GM12878 (cell line): Measurements from ENCODE around the gene MIEN1. TPM values are rescaled to one million over a fixed set of nuclear protein-coding genes. Genes with fewer than 3 reads are reported as not detected.

Experiments
- ATAC-seq: fragments of 200-7000 bp; cut with Tn5 transposase; 3 replicates; pipeline ENCODE4 v1.9.1; 2020; ENCODE audit warnings: mild to moderate bottlenecking, moderate library complexity
- BruUV-seq: library from RNA; stranded (reverse); fragments of 400-500 nt; replicated peaks from 2 replicates; lab custom pipeline; 2021; lab: Mats Ljungman, UMichigan
- CTCF ChIA-PET: fragments of 300-600 bp; sonication (Branson Sonifier 250); formaldehyde crosslinking; extraction: SDS; loops from one replicate; lab custom pipeline; 2021; ENCODE audit warnings: inconsistent platforms; lab: Yijun Ruan, JAX
- POLR2A ChIA-PET: fragments of 350-600 bp; formaldehyde crosslinking; extraction: SDS; loops from one replicate; lab custom pipeline; 2021; ENCODE audit warnings: inconsistent platforms; lab: Charles Lee
- RAD21 ChIA-PET: fragments of 300-600 bp; sonication (Branson Sonifier 250); formaldehyde crosslinking; loops from one replicate; lab custom pipeline; 2023; ENCODE audit warnings: antibody characterized with exemption; ENCODE audit not compliant: unreplicated experiment; lab: Charles Lee
- SMC1A ChIA-PET: fragments of 300-600 bp; sonication (Branson Sonifier 250); formaldehyde crosslinking; loops from one replicate; lab custom pipeline; 2023; ENCODE audit not compliant: unreplicated experiment, uncharacterized antibody; lab: Charles Lee
- DNase-seq: peaks from one replicate; pipeline ENCODE4 v3.0.0-alpha.2; 2011; ENCODE audit warnings: low read depth, low spot score
- FAIRE-seq: peaks from 3 replicates; lab custom pipeline; 2011; peaks lifted over from hg19 to GRCh38; lab: Jason Lieb, UNC
- H2AFZ ChIP-seq: 2 replicates; pipeline ENCODE4 v1.6.0; 2011; ENCODE audit warnings: low read depth, low read length, control low read depth; ENCODE audit not compliant: control insufficient read depth
- H3K27ac ChIP-seq: 2 replicates; pipeline ENCODE4 v1.5.1; 2011; ENCODE audit warnings: control low read depth; ENCODE audit not compliant: control insufficient read depth, insufficient read depth
- H3K27me3 ChIP-seq, 2 experiments: replicated peaks in 1 of 2; 2 replicates each; pipeline versions ENCODE4 v1.6.0 to v1.6.1; 2011; ENCODE audit warnings: low read length in 1 of 2; ENCODE audit not compliant: control insufficient read depth in 2 of 2, insufficient read depth in 2 of 2
- H3K36me3 ChIP-seq, 2 experiments: 2 replicates each; pipeline ENCODE4 v1.5.1; 2011; ENCODE audit warnings: low read length in 1 of 2; ENCODE audit not compliant: control insufficient read depth in 2 of 2, insufficient read depth in 2 of 2
- H3K4me1 ChIP-seq: 2 replicates; pipeline ENCODE4 v1.6.1; 2011; ENCODE audit warnings: mild to moderate bottlenecking, low read length, moderate library complexity, mixed read lengths; ENCODE audit not compliant: control insufficient read depth, insufficient read depth
- H3K4me2 ChIP-seq: 2 replicates; pipeline ENCODE4 v1.6.0; 2011; ENCODE audit warnings: control low read depth; ENCODE audit not compliant: control insufficient read depth, insufficient read depth
- H3K4me3 ChIP-seq: fragments of 200-600 bp; sonication (generic); 2 replicates; pipeline ENCODE4 v1.5.1; 2016
- H3K79me2 ChIP-seq: 2 replicates; pipeline ENCODE4 v1.6.0; 2011; ENCODE audit warnings: low read length; ENCODE audit not compliant: control insufficient read depth, insufficient read depth
- H3K9ac ChIP-seq: 2 replicates; pipeline ENCODE4 v1.8.0; 2011; ENCODE audit warnings: low read length, control low read depth, mixed read lengths; ENCODE audit not compliant: control insufficient read depth, insufficient read depth
- H3K9me3 ChIP-seq: replicated peaks from 3 replicates; pipeline ENCODE4 v1.5.1; 2011; ENCODE audit warnings: mild to moderate bottlenecking, low read length; ENCODE audit not compliant: control insufficient read depth, insufficient read depth
- H4K20me1 ChIP-seq: 2 replicates; pipeline ENCODE4 v1.6.0; 2011; ENCODE audit not compliant: control insufficient read depth, insufficient read depth
- ATF7 ChIP-seq: fragments of 450-650 bp; IDR thresholded peaks from 2 replicates; pipeline ENCODE4 v1.6.1; 2016; ENCODE audit warnings: low read depth, mild to moderate bottlenecking
- CBX3 ChIP-seq: fragments of 200-600 bp; sonication (generic); IDR thresholded peaks from 2 replicates; pipeline ENCODE4 v1.6.1; 2016; ENCODE audit warnings: low read depth, borderline replicate concordance
- E2F4 ChIP-seq: IDR thresholded peaks from 2 replicates; pipeline ENCODE4 v1.6.1; 2012; ENCODE audit warnings: low read depth, low read length, improper control_type of control experiment
- EGR1 ChIP-seq, 2 experiments: IDR thresholded peaks; 1 replicate in 1 of 2; 2 replicates in 1 of 2; pipeline ENCODE4 v1.6.1; 2011 to 2012; ENCODE audit warnings: low read depth in 2 of 2, low read length in 2 of 2, borderline replicate concordance in 1 of 2, mild to moderate bottlenecking in 1 of 2, moderate library complexity in 1 of 2
- GATAD2B ChIP-seq: fragments of 450-650 bp; conservative IDR thresholded peaks from 2 replicates; pipeline ENCODE4 v1.6.1; 2017; ENCODE audit warnings: low read depth, mild to moderate bottlenecking, moderate library complexity
- HSF1 ChIP-seq: fragments of 150-350 bp; IDR thresholded peaks from 2 replicates; pipeline ENCODE4 v1.6.1; 2014; ENCODE audit warnings: mild to moderate bottlenecking, low read depth, low read length
- JUNB ChIP-seq: IDR thresholded peaks from 2 replicates; pipeline ENCODE4 v1.6.1; 2016; ENCODE audit warnings: antibody characterized with exemption, mild to moderate bottlenecking
- MYC ChIP-seq: IDR thresholded peaks from 2 replicates; pipeline ENCODE4 v1.6.1; 2011; ENCODE audit warnings: mild to moderate bottlenecking, low read length, moderate library complexity, inconsistent platforms; ENCODE audit not compliant: insufficient read depth, insufficient replicate concordance, insufficient read length, severe bottlenecking
- NFXL1 ChIP-seq: fragments of 450-650 bp; IDR thresholded peaks from 2 replicates; pipeline ENCODE4 v1.6.1; 2017; ENCODE audit warnings: antibody characterized with exemption, mild to moderate bottlenecking, borderline replicate concordance
- PML ChIP-seq: IDR thresholded peaks from 2 replicates; pipeline ENCODE4 v1.6.1; 2012; ENCODE audit warnings: low read length, inconsistent platforms
- RAD21 ChIP-seq: IDR thresholded peaks from 2 replicates; pipeline ENCODE4 v1.6.1; 2011; ENCODE audit warnings: mild to moderate bottlenecking, low read depth, low read length, moderate library complexity; ENCODE audit not compliant: insufficient read depth
- RAD51 ChIP-seq: fragments of 450-650 bp; IDR thresholded peaks from 2 replicates; pipeline ENCODE4 v1.6.1; 2016; ENCODE audit warnings: moderate library complexity, mild to moderate bottlenecking, inconsistent platforms
- RB1 ChIP-seq: fragments of 450-650 bp; formaldehyde crosslinking; IDR thresholded peaks from 2 replicates; pipeline ENCODE4 v1.6.1; 2017; ENCODE audit warnings: mild to moderate bottlenecking, borderline replicate concordance
- STAT1 ChIP-seq: fragments of 450-650 bp; conservative IDR thresholded peaks from 2 replicates; pipeline ENCODE4 v1.6.1; 2014; ENCODE audit warnings: antibody characterized with exemption, mild to moderate bottlenecking
- ZZZ3 ChIP-seq: IDR thresholded peaks from 2 replicates; pipeline ENCODE4 v1.6.1; 2011; ENCODE audit warnings: low read depth; ENCODE audit not compliant: control insufficient read depth, insufficient read length
- WGBS: methylation state at CpG from one replicate; pipeline ENCODE4 v1.1.6; 2016; ENCODE audit warnings: low lambda C conversion rate; ENCODE audit not compliant: insufficient replicate concordance, insufficient coverage; ENCODE audit errors: missing lambda C conversion rate; 5-methylcytosine and 5-hydroxymethylcytosine counted together
- in situ Hi-C: fragments of 300-500 bp; cut with MboI; formaldehyde crosslinking; loops from 9 replicates; pipeline ENCODE4 v1.14.3; 2018; ENCODE audit warnings: mixed read lengths
- intact Hi-C: fragments of 100-400 bp; cut with micrococcal nuclease; formaldehyde crosslinking; loops from one replicate; pipeline ENCODE4 v1.14.2; 2022; ENCODE audit not compliant: unreplicated experiment
- polyA plus RNA-seq, 11 experiments: library from polyadenylated mRNA; depleted of rRNA in 4 of 11; unstranded in 6 of 11; stranded (reverse) in 5 of 11; fragments of >200 nt; fragmentation: Nextera tagmentation in 4 of 11; fragmentation: Illumina TruSeq in 1 of 11; extraction: Ambion mirVana in 4 of 11; extraction: Trizol in 1 of 11; gene quantifications; 1 replicate in 1 of 11; 2 replicates in 10 of 11; pipeline versions ENCODE4 v1.2.1 to v1.2.3, GENCODE V29; 2011 to 2016; ENCODE audit warnings: inconsistent platforms in 2 of 11, missing spikeins in 2 of 11, low read depth in 1 of 11
- total RNA-seq, 4 experiments: library from RNA; depleted of rRNA in 3 of 4; stranded (reverse); fragments of >200 nt in 3 of 4; fragmentation: Illumina TruSeq in 1 of 4; extraction: Trizol in 1 of 4; gene quantifications; 2 replicates each; pipeline versions ENCODE4 v1.2.1 to v1.2.3, GENCODE V29; 2013 to 2021

The MIEN1 gene
- total and polyA plus RNA-seq, 10 of the 15 experiments (the other 5 are each of a cell fraction or from before 2014, with no cell fraction given) = 24.9 to 89.1 (median 47.7) TPM

GRCh38 chr17:39684369-39685192 is 45.8 kb downstream of the MIEN1 start (continued):
- TF ChIP-seq GATAD2B = no peak

GRCh38 chr17:39683295-39683939 is 46.9 kb downstream of the MIEN1 start:
- TF ChIP-seq HSF1 (no peak), EGR1 (IDR thresholded peaks at IDR 0.05; ENCODE audit: borderline replicate concordance in 1 of 2, low read depth in 2 of 2, low read length in 2 of 2) (no peak), PML (no peak), MYC (no peak), CBX3 (no peak), STAT1 (no peak), ATF7 (no peak), RB1 (no peak), E2F4 (no peak), JUNB (no peak), RAD21 (no peak), RAD51 (no peak), ZZZ3 (no peak), NFXL1 (no peak)
- no peaks in the 10 kb centered on the region for H4K20me1 ChIP-seq
- intact Hi-C loops = no loop called here
- no peaks in the 10 kb centered on the region; the same call in 1 of the 2 replicates for H3K79me2 ChIP-seq
- H3K27ac ChIP-seq = no peak overlapping the region
- 76% methylated on average over 9 of the region's 9 CpGs for WGBS
- in situ Hi-C loops = no loop called here
- H3K9ac ChIP-seq = no peak overlapping the region
- no peaks in the 10 kb centered on the region for H3K36me3 ChIP-seq
- ChIA-PET SMC1A (interaction anchor here (0.9 to 1.2 kb wide), 2 partner anchors 11 to 54 kb away, joined by 3 read pairs; partner anchors contain the start of gene GRB7), CTCF (interaction anchor here (0.9 to 1.7 kb wide), 3 partner anchors 29 to 60 kb away, joined by 4 to 9 read pairs (median 6); no protein-coding TSS in a partner anchor), POLR2A (interaction anchor here (0.7 kb wide), 1 partner anchor 842 kb away, joined by 5 read pairs; a partner anchor contains a TSS), RAD21 (no interaction called here)
- no peaks in the 10 kb centered on the region for H3K27me3 ChIP-seq
- H2AFZ ChIP-seq = no peak overlapping the region
- H3K4me2 ChIP-seq = no peak overlapping the region
- H3K9me3 ChIP-seq = no peaks in the 10 kb centered on the region
- DNase-seq (no peak), ATAC-seq (no peak), FAIRE-seq (no peak)
- H3K4me1 ChIP-seq = peaks cover 20% of the 10 kb centered on the region
- no TSS peak for BruUV-seq
- H3K4me3 ChIP-seq = no peak overlapping the region
